HG03097 (cell line): ENCODE data around the gene PRKAR1B.
"Not testable (repeated sequence)": the region's sequence is repeated elsewhere in the genome, so short reads cannot be mapped to it uniquely, and the experiment has no call there.

Source experiments
- ATAC-seq: cut with Tn5 transposase; IDR thresholded peaks from one replicate; pipeline ENCODE4 v1.9.1; 2021; ENCODE audit not compliant: unreplicated experiment, low FRiP score

The PRKAR1B gene

DNA sequence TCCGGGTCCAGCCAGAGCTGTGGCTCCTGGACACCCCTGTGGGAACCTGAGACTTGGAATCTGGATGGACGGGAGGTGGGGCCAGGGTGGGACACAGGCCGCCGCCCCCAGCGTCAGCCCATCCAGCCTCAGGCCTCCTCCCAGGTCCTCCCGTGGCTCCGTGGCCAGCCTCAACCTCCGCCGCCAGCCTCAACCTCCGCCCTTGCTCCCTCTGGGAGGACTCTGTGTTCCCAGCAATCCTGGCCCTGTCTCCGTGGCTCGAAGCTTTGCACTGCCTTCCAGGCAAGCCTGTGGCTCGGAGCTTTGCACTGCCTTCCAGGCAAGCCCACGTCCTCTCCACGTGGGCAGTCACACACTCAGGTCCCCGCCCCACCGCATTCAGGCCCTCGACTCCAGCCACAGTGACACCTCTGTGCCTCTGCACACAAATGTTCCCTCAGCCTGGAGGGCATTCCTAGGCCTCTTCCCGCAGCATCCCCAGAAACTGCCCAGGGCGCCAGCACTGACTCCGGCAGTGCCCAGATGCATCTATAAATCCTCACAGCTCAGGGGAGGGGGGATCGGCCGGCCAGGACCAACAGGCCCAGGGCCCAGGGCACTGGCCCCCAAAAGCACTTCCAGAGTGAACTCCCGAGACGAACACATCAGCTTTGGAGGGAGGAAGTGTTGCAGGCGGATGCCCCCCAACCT lies 162.8 kb downstream of the PRKAR1B start:
- no peak for ATAC-seq

- ATAC-seq, result no peak
These were observed 163.4 kb downstream of the PRKAR1B start for GRCh38 chr7:563629-564170.

- no peak for ATAC-seq
These were observed 164.1 kb downstream of the PRKAR1B start for GRCh38 chr7:562789-563628.

DNA sequence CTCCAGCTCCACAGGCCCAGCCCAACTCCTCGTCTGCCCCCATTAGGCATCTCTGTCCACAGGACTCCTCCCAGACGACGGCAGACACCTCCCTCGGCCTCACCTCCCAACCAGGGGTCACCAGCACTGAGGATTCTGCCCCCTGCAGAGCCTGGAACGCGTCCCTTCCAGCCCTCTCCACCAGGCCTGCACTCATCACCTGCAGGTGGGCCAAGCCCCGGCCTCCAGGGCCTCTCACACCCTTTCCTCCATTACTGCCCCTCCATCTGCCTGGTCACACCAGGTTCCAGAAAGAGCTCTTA lies 164.8 kb downstream of the PRKAR1B start:
- ATAC-seq, result no peak

DNA sequence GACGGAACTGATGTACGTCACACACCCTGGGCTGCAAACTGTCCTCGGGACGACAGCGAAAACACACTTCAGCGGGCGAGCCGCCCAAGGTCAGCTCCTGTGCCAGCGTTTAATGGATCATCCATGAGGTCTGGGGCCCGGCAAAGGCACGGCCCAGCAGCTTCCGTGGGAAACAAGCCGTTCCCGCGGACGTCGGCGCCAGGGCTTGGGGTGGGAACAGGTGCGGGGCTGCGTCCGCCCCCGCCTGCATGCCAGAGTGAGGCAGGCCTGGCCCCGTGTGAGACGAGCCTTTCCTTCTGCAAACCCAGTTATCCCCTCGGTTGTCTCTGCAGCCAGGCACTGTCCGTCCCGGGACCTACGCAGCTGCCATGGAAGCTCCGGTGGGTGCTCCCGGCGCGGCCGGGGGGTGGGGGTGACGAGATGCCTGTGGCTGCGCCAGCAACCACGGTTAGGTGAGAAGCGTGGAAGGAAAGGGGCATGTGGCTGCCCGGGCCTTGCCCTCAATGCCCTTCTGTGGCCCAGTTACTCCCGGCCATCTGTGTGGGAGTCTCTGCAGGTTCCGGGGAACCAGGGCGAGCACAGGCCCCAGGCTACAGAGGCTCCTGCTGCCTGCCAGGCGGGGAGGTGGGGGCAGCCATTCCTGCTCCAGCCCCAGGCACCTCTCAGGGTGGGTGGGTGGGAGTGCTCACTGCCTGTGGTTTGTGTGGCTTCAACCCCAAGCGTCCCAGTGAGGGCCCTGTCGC lies 165.3 kb downstream of the PRKAR1B start:
- no peak for ATAC-seq

GRCh38 chr7:560966-561630 lies 166.0 kb downstream of the PRKAR1B start:
- ATAC-seq, result no peak

- ATAC-seq, result no peak
These were observed 167.7 kb downstream of the PRKAR1B start for GRCh38 chr7:559396-559705.

DNA sequence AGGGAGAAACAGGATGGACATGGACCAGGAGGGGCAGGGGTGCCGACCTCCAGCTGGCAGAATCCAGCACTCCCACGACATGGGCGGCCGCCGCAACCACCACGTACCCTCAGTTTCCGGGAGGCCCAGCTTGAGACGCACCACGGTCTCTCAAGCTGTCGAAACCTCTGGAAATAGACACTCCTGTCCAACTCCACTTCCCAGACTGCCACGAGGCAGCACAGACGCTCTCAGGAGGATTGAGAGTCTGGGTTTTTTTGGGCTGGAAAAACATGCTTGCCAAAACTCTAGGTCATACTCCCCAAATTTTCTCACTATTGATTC lies 169.6 kb downstream of the PRKAR1B start:
- no peak for ATAC-seq

DNA sequence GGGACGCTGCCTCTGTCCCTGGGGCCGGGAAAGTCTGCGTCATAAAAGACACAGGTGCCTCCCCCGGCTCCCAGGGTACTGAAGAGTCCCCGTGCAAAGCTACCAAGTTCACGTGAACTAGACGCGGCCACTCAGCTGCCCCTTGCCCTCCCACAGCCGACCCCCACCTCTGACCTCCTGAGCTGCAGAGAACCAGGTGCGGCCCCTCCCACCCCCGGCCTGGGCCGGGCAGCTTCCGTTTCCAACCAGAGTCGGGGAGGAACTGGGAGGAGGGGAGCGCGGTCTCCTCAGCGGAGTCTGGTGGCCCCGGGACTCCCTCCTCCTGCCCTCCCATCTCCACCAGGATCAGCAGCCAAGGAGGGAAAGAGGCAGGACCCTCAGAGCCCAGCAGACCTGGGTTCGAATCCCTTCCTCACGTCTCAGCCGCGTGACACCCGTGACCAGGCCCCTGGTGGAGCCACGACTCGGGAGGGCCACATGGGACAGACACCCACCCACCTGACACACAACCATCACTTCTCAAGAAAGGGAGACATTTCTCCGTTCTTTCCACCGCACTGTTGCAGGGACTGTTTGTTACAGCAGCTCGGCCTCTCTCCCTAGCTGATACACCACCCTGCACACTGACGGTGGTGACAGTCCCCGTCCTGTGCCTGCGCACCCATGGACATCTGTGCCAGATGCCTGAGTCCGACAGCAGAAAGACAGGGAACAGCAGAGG lies 170.1 kb downstream of the PRKAR1B start:
- no peak for ATAC-seq

DNA sequence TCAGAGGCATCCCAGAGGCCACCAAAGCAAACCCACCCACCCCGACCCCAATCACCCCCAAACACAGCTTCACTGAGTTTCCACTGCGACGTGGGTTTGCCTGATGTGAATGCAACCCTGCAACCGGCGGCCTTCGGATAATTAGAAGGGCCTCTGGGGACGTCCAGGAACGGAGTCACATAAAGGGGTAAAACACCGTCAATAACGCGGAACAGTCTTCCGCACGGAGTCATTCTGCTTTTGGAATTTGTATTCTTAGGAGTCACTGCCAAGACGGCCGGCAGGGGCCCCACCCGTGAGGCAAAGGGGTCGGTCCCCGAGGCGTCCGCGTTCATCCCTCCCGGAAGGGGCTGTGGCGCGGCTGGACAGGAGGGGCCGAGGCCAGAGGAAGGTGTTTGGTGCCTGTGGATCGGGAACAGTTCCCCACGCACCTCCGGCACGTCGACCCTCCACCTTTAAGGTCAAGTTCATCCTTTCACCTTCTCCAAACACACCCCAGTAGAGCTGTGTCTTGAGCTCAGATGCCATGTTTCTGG lies 170.7 kb downstream of the PRKAR1B start:
- ATAC-seq, result no peak

GRCh38 chr7:555551-556160 lies 171.4 kb downstream of the PRKAR1B start:
- no peak for ATAC-seq

- ATAC-seq, result no peak
These were observed 173.4 kb downstream of the PRKAR1B start for GRCh38 chr7:553636-554111.

DNA sequence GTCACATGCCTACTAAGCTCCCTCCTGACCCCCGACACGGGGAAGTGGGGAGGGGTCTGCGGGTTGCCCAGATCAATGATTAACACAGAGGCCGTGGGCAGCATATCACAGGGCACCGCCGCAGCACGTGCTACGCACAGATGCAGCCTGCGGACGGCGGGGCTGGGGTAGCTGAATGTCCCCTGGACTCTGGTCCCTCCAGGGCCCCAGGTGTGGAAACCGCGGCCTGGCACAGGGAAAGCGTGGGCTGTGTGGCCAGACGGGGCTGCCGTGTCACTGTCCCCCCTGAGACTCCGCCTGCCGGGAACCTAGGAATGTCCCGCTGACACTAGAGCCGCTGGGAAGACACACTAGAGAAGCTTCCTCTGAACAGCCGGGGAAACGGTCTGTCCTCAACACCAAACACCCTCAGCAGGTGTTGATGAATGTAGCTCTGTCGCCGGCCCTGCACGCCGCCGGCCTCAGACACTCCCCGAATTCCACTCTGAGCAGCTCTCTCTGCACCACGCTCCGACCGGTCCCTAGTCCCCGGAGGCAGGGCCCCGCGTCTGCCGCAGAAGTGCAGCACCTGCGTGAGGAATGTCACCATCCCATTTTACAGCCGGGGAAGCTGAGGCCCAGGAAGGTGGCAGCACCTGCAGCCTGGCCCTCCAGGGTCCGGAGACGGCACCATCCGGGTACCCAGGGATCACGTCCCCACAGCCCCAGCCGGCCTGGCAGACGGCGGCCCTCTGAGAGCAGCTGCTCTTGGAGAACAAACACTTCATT lies 174.0 kb downstream of the PRKAR1B start:
- no peak for ATAC-seq

DNA sequence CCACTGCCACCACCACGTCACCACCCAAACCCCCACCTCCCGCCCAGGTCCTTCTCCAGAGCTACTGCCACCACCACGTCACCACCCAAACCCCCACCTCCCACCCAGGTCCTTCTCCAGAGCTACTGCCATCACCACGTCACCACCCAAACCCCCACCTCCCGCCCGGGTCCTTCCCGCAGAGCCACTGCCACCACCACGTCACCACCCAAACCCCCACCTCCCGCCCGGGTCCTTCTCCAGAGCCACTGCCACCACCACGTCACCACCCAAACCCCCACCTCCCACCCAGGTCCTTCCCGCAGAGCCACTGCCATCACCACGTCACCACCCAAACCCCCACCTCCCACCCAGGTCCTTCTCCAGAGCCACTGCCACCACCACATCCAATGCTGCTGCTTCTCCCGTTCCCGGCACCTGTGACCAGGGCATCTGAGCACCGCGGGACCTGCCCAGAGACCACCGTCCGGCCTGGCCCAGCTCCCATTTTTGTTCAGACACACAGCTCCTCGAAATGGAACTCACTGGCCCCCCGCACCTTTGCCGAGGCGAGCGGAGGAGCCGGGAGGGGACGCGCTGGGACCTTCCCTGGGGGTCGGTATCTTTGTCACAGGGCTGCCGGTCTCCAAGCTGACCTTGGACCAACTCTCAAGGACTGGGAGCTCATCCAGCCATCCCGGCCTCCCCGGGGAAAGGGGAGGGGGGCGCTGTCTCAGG lies 174.8 kb downstream of the PRKAR1B start:
- not testable (repeated sequence) for ATAC-seq

DNA sequence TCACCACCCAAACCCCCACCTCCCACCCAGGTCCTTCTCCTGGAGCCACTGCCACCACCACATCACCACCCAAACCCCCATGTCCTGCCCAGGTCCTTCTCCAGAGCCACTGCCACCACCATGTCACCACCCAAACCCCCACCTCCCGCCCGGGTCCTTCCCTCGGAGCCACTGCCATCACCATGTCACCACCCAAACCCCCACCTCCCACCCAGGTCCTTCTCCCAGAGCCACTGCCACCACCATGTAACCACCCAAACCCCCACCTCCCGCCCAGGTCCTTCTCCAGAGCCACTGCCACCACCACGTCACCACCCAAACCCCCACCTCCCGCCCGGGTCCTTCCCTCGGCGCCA lies 175.5 kb downstream of the PRKAR1B start:
- ATAC-seq, result not testable (repeated sequence)

DNA sequence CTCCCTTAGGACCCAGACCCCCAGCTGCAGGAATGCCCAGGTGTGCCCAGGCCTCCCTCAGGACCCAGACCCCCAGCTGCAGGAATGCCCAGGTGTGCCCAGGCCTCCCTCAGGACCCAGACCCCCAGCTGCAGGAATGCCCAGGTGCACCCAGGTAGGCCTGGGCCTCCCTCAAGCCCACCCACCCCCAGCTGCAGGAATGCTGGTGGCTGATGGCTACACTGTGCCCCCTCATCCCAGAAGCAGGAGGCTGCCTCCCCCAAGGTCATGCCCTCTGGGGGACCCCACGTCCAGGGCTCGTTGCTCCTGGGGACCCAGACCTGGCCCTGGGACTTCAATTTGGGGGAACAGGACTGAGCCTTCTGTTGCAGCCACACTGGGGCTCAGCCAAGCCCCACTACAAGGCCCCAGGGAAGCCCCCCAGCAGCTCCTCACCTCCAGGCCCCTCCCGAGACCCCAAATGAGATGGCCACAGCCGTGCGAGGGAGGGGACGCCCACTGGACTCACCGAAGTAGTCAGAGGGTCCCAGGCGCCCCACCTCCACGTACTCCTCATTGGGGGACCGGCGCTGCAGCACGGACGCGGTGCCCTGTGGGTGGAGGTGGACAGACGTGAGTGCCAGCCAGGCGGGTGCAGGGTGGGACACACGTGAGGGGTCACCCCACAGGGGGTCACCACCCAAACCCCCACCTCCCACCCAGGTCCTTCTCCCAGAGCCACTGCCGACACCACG lies 176.0 kb downstream of the PRKAR1B start:
- no peak for ATAC-seq

DNA sequence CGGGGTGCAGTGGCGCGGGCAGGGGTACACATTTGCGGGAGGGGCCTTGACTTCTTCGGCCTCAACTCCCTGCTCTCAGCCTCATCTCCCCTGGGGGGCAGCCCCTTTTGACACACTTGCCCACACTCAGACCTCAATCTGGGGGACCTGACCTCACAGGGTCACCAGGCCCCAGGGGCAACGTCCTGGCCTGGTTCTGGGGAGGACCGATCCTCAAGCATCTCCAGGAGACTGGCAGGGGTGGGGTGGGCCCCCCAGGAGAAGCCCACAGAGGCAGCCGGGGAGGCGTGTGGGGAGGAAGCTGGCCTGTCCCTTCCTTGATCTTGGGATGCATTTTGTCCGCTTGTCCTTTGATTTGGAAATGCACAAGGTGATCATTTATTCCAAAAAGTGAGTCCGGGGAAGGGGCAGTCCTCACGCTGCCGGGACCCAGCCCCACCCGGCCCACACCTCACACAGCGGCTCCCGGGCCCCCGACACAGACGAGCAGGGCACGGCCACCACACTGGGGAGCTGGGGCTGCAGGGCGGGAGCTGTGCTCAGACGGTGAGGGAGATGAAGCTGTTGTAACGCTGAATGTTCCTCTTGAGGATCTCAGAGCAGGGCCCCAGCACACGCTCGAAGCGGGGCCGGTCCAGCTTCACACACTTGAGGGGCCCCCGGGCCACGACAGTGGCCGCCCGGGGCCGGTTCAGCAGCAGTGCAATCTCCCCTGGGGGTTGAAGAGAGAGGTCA lies 177.0 kb downstream of the PRKAR1B start:
- ATAC-seq, result no peak
